Dendritic cell treated with granulocyte-macrophage colony-stimulating factor and Interleukin-4, amounts not matched to agents 40 ng/mL and 50 ng/mL, for 4 days (primary cell): ENCODE data around the gene SLC43A3.

Experiments used
- H3K27ac Mint-ChIP-seq: one replicate; pipeline ENCODE4 v1.8.0; 2022; ENCODE audit warnings: mild to moderate bottlenecking, mixed read lengths
- H3K27me3 Mint-ChIP-seq: one replicate; pipeline ENCODE4 v1.8.0; 2022; ENCODE audit warnings: mild to moderate bottlenecking, mixed read lengths
- H3K36me3 Mint-ChIP-seq: one replicate; pipeline ENCODE4 v1.8.0; 2022; ENCODE audit warnings: low read depth, mixed read lengths
- H3K4me1 Mint-ChIP-seq: one replicate; pipeline ENCODE4 v1.8.0; 2022; ENCODE audit warnings: low read depth, mixed read lengths
- H3K4me3 Mint-ChIP-seq: one replicate; pipeline ENCODE4 v1.8.0; 2022; ENCODE audit warnings: mild to moderate bottlenecking, moderate library complexity, mixed read lengths
- H3K9me3 Mint-ChIP-seq: one replicate; pipeline ENCODE4 v1.8.0; 2022; ENCODE audit warnings: mixed read lengths
- intact Hi-C: fragments of 100-400 bp; cut with micrococcal nuclease; formaldehyde crosslinking; loops from one replicate; pipeline ENCODE4 v1.15.0; 2022

SLC43A3 gene

GRCh38 chr11:57426929-57427726, at the start of gene SLC43A3:
TSS of gene SLC43A3 (minus strand) at chr11:57427121. CDS start at chr11:57426172, 949 bp downstream.
- H3K9me3 Mint-ChIP-seq, result no peaks in the 10 kb centered on the region
- H3K4me3 Mint-ChIP-seq, result peak within 1 kb of the TSS; percentile 77
- H3K4me1 Mint-ChIP-seq, result peaks cover 92% of the 10 kb centered on the region
- peaks cover 35% of the 10 kb centered on the region for H3K36me3 Mint-ChIP-seq
- H3K27me3 Mint-ChIP-seq, result no peaks in the 10 kb centered on the region
- H3K27ac Mint-ChIP-seq, result peak within 1 kb of the TSS; percentile 91
- intact Hi-C loops, result no loop called here

GRCh38 chr11:57476047-57476756, 49.3 kb upstream of the SLC43A3 start:
- no peaks in the 10 kb centered on the region for H3K36me3 Mint-ChIP-seq
- H3K9me3 Mint-ChIP-seq, result no peaks in the 10 kb centered on the region
- H3K27ac Mint-ChIP-seq, result peak overlapping the region; percentile 35
- peak overlapping the region; percentile 81 for H3K4me3 Mint-ChIP-seq
- H3K4me1 Mint-ChIP-seq, result peaks cover 47% of the 10 kb centered on the region
- peaks cover 34% of the 10 kb centered on the region for H3K27me3 Mint-ChIP-seq
- intact Hi-C loops, result no loop called here

- no peaks in the 10 kb centered on the region for H3K9me3 Mint-ChIP-seq
- peaks cover 44% of the 10 kb centered on the region for H3K4me1 Mint-ChIP-seq
- no peaks in the 10 kb centered on the region for H3K36me3 Mint-ChIP-seq
- H3K4me3 Mint-ChIP-seq, result peak overlapping the region; percentile 81
- intact Hi-C loops, result no loop called here
- no peak overlapping the region for H3K27ac Mint-ChIP-seq
- H3K27me3 Mint-ChIP-seq, result peaks cover 30% of the 10 kb centered on the region
Measured at GRCh38 chr11:57475671-57476046, 48.7 kb upstream of the SLC43A3 start.

- peaks cover 27% of the 10 kb centered on the region for H3K27me3 Mint-ChIP-seq
- intact Hi-C loops, result no loop called here
- H3K36me3 Mint-ChIP-seq, result no peaks in the 10 kb centered on the region
- H3K27ac Mint-ChIP-seq, result no peak overlapping the region
- no peaks in the 10 kb centered on the region for H3K9me3 Mint-ChIP-seq
- peaks cover 42% of the 10 kb centered on the region for H3K4me1 Mint-ChIP-seq
- H3K4me3 Mint-ChIP-seq, result no peak overlapping the region
Measured at GRCh38 chr11:57475191-57475590, 48.3 kb upstream of the SLC43A3 start.

GRCh38 chr11:57474803-57475115, 47.8 kb upstream of the SLC43A3 start:
- H3K36me3 Mint-ChIP-seq, result no peaks in the 10 kb centered on the region
- peaks cover 39% of the 10 kb centered on the region for H3K4me1 Mint-ChIP-seq
- H3K27me3 Mint-ChIP-seq, result peaks cover 25% of the 10 kb centered on the region
- no peak overlapping the region for H3K27ac Mint-ChIP-seq
- no peaks in the 10 kb centered on the region for H3K9me3 Mint-ChIP-seq
- intact Hi-C loops, result no loop called here
- H3K4me3 Mint-ChIP-seq, result no peak overlapping the region

GRCh38 chr11:57474017-57474802, 47.3 kb upstream of the SLC43A3 start:
- Mint-ChIP-seq H3K27me3 (peaks cover 24% of the 10 kb centered on the region), H3K4me3 (no peak overlapping the region), H3K9me3 (no peaks in the 10 kb centered on the region), H3K27ac (peak overlapping the region; percentile 42), H3K4me1 (peaks cover 39% of the 10 kb centered on the region), H3K36me3 (no peaks in the 10 kb centered on the region)
- intact Hi-C loops, result no loop called here

GRCh38 chr11:57473285-57473841, 46.4 kb upstream of the SLC43A3 start:
- Mint-ChIP-seq H3K36me3 (no peaks in the 10 kb centered on the region), H3K27me3 (peaks cover 24% of the 10 kb centered on the region), H3K27ac (no peak overlapping the region), H3K4me3 (no peak overlapping the region), H3K4me1 (peaks cover 39% of the 10 kb centered on the region), H3K9me3 (no peaks in the 10 kb centered on the region)
- intact Hi-C loops, result no loop called here

- intact Hi-C loops, result no loop called here
- Mint-ChIP-seq H3K9me3 (no peaks in the 10 kb centered on the region), H3K4me3 (no peak overlapping the region), H3K36me3 (no peaks in the 10 kb centered on the region), H3K4me1 (peaks cover 31% of the 10 kb centered on the region), H3K27ac (no peak overlapping the region), H3K27me3 (peaks cover 8% of the 10 kb centered on the region)
Measured at GRCh38 chr11:57471496-57471895, 44.6 kb upstream of the SLC43A3 start.

- no peak overlapping the region for H3K27ac Mint-ChIP-seq
Measured at GRCh38 chr11:57469268-57469667, 42.3 kb upstream of the SLC43A3 start.

GRCh38 chr11:57468276-57468675, 41.4 kb upstream of the SLC43A3 start:
- Mint-ChIP-seq H3K36me3 (no peaks in the 10 kb centered on the region), H3K9me3 (no peaks in the 10 kb centered on the region), H3K27ac (no peak overlapping the region), H3K4me3 (no peak overlapping the region), H3K4me1 (peaks cover 19% of the 10 kb centered on the region), H3K27me3 (peaks cover 3% of the 10 kb centered on the region)
- intact Hi-C loops, result no loop called here

More at GRCh38 chr11:57469268-57469667, 42.3 kb upstream of the SLC43A3 start:
- Mint-ChIP-seq H3K9me3 (no peaks in the 10 kb centered on the region), H3K36me3 (no peaks in the 10 kb centered on the region), H3K27me3 (no peaks in the 10 kb centered on the region), H3K4me1 (peaks cover 23% of the 10 kb centered on the region), H3K4me3 (no peak overlapping the region)
- intact Hi-C loops, result no loop called here

GRCh38 chr11:57467508-57468157, 40.7 kb upstream of the SLC43A3 start:
- no peak overlapping the region for H3K27ac Mint-ChIP-seq
- peaks cover 8% of the 10 kb centered on the region for H3K27me3 Mint-ChIP-seq
- H3K36me3 Mint-ChIP-seq, result no peaks in the 10 kb centered on the region
- H3K4me3 Mint-ChIP-seq, result no peak overlapping the region
- peaks cover 15% of the 10 kb centered on the region for H3K4me1 Mint-ChIP-seq
- intact Hi-C loops, result no loop called here
- no peaks in the 10 kb centered on the region for H3K9me3 Mint-ChIP-seq

GRCh38 chr11:57466680-57467079, 39.8 kb upstream of the SLC43A3 start:
- intact Hi-C loops, result no loop called here
- Mint-ChIP-seq H3K4me1 (peaks cover 15% of the 10 kb centered on the region), H3K9me3 (no peaks in the 10 kb centered on the region), H3K27me3 (peaks cover 17% of the 10 kb centered on the region), H3K36me3 (no peaks in the 10 kb centered on the region), H3K4me3 (no peak overlapping the region), H3K27ac (no peak overlapping the region)

GRCh38 chr11:57464539-57465181, 37.7 kb upstream of the SLC43A3 start:
- Mint-ChIP-seq H3K9me3 (no peaks in the 10 kb centered on the region), H3K27me3 (peaks cover 34% of the 10 kb centered on the region), H3K36me3 (no peaks in the 10 kb centered on the region), H3K27ac (no peak overlapping the region), H3K4me1 (peaks cover 20% of the 10 kb centered on the region), H3K4me3 (no peak overlapping the region)
- intact Hi-C loops, result no loop called here
